ENCODE data around the gene STRA6. TPM values are rescaled to one million over a fixed set of nuclear protein-coding genes. Genes with fewer than 3 reads are reported as not detected.

STRA6 gene
- total RNA-seq, 4 donors from 2014 or later: not detected

DNA sequence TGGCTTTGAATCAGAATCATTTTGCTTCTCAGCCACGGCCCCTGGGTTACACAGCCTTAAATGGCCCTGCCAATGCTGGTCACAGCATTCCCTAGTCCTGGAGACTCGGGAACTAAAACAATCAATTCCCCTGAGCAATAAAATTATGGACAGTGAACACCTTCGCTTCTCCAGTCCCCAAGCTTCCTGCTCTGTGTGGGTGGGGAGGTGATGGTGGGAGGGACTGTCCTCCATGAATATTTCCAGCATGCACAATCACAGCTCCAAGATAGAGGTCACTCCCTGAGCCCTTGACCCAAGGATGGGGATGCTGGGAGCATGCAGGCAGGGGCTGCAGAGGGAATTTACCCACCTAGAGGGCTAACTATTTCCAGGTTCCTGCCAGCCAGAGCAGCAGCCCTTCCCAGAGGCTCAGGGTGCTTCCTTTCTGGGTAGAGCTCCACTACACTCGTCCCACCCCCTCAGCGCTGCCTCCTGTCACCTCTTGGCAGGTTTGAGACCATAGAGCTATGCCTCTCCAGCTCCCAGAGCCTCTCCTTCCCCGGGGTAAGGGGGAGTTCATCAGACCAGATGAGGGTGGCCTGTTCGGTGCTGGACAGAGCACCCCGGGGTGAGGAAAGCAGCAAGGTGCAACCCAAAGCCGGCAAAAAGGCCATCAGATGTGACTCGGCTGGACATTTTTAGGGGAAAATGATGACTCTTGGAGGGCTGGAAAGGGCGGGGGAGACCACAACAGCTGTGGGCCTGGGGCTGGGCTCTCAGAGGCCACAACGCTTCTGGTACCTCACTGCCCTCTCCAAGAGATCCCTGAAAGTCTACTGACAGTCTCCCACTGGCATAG, 19.0 kb upstream of the STRA6 start:
- intact Hi-C loops (cut with DNase I): no loop called here
- Histone ChIP-seq H3K4me3 (replicated peaks in 1 of 3) (no peak overlapping the region), H3K9me3 (no peaks in the 10 kb centered on the region), H3K4me1 (peaks cover 5 to 8% of the 10 kb centered on the region in 2 donors), H3K27me3 (no peaks in the 10 kb centered on the region), H3K36me3 (no peaks in the 10 kb centered on the region), H3K27ac (no peak overlapping the region)
- WGBS, 2 donors: 74 to 76% methylated on average over 12 of the region's 12 CpGs
- TF ChIP-seq, protein P1, sequence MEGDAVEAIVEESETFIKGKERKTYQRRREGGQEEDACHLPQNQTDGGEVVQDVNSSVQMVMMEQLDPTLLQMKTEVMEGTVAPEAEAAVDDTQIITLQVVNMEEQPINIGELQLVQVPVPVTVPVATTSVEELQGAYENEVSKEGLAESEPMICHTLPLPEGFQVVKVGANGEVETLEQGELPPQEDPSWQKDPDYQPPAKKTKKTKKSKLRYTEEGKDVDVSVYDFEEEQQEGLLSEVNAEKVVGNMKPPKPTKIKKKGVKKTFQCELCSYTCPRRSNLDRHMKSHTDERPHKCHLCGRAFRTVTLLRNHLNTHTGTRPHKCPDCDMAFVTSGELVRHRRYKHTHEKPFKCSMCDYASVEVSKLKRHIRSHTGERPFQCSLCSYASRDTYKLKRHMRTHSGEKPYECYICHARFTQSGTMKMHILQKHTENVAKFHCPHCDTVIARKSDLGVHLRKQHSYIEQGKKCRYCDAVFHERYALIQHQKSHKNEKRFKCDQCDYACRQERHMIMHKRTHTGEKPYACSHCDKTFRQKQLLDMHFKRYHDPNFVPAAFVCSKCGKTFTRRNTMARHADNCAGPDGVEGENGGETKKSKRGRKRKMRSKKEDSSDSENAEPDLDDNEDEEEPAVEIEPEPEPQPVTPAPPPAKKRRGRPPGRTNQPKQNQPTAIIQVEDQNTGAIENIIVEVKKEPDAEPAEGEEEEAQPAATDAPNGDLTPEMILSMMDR (IDR thresholded peaks at IDR 0.05): no peak
- TF ChIP-seq POLR2A (IDR thresholded peaks at IDR 0.05): no peak
- DNase-seq: no peak

DNA sequence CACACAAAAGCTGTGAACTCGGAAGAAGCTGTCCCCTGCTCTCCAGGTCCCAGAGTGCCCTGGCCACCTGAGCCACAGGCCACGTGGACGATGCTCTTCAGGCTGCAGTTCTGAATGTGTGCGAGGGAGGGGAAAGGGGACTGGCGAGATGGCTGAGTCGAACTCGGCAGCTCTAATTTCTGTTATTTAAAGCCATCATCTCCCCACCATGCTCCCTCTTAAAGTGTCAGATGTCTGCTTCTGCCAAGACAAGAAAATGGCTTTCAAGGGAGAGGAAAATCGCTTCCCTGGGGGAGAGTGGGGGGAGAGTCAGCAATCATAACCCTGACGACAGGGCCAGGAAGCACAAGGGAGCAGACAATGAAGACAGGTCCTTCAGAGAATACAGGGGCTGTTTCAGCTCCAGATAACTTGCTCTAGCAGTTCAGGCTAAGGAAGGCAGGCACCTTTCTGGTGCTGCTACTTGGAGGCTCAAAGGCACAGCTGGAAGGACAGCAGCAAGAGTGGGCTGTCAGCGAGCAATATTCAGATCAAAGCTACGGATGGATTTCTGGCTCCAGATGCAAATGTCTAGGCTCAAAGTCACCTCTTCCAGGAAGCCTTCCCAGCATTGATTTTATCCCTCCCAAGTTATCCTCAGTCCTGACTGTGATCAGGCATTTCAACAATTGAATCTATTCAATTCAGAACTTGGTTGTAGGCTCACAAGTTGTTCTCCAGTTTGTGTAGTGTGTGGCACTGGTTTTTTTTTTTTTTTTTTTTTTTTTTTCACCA, 18.1 kb upstream of the STRA6 start:
- peak in 1 of 2 donors; percentile 35 for DNase-seq
- Histone ChIP-seq H3K4me1 (peaks cover 5 to 8% of the 10 kb centered on the region in 2 donors), H3K27ac (no peak overlapping the region), H3K4me3 (replicated peaks in 1 of 3) (no peak overlapping the region), H3K9me3 (no peaks in the 10 kb centered on the region), H3K27me3 (no peaks in the 10 kb centered on the region), H3K36me3 (no peaks in the 10 kb centered on the region)
- no peak for TF ChIP-seq POLR2A (IDR thresholded peaks at IDR 0.05)
- TF ChIP-seq, protein P1 (IDR thresholded peaks at IDR 0.05): no peak
- 49 to 59% methylated on average over 11 of the region's 11 CpGs for WGBS, 2 donors
- intact Hi-C loops (cut with DNase I): no loop called here

DNA sequence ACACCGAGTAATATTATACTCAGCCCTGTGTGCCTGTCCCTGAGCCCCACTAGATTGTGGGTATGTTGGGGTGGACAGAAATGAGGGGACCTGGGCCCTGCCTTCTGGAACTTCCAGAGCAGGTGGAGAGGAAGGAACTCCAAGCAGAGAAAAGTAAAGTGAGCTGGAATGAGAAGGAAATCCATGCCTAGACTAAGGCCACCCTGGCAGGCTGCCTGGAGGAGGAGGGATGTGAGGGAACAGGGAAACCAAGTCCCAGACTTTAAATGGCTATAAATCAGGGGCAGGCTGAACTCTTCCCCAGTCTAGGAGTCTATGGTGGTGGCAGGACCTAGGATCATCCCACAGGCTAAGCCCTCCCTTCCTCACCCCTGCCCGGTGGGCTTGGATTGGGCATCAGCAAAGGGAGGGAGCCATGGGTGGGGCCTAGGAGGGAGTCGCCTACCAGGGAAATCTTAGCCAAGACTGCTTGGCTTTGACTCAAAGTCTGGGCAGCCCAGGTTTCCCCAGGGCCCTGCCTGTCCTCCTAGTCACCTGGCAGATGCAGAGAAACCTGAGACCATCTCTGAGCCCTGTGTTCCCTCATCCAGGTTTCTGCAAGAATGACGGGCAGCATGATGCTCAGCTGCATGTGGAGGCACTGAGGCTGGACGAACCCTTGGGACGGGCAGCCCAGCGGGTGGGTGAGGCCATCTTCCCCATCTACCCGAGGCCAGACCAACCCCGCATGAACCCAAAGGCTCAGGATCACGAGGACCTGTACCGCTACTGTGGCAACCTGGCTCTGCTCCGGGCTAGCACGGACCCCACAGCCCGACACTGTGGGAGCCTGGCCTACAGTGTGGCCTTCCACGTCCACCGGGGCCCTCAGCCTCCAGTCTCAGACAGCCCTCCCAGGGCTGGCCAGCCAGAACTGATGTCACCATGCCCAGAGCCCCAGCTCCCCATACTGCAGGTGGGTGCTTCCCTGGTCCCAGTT, 15.6 kb upstream of the STRA6 start:
- H3K27ac ChIP-seq: no peak overlapping the region
- 80 to 83% methylated on average over 3 to 5 of the region's 16 CpGs for WGBS, 2 donors
- no peaks in the 10 kb centered on the region for H3K36me3 ChIP-seq
- H3K9me3 ChIP-seq: no peaks in the 10 kb centered on the region
- intact Hi-C loops (cut with DNase I): no loop called here
- no peak for TF ChIP-seq POLR2A (IDR thresholded peaks at IDR 0.05)
- TF ChIP-seq, protein P1 (IDR thresholded peaks at IDR 0.05): no peak
- H3K4me3 ChIP-seq (replicated peaks in 1 of 3): no peak overlapping the region
- H3K4me1 ChIP-seq: peaks cover under 1 to 4% of the 10 kb centered on the region in 2 donors
- DNase-seq: no peak
- H3K27me3 ChIP-seq: no peaks in the 10 kb centered on the region

DNA sequence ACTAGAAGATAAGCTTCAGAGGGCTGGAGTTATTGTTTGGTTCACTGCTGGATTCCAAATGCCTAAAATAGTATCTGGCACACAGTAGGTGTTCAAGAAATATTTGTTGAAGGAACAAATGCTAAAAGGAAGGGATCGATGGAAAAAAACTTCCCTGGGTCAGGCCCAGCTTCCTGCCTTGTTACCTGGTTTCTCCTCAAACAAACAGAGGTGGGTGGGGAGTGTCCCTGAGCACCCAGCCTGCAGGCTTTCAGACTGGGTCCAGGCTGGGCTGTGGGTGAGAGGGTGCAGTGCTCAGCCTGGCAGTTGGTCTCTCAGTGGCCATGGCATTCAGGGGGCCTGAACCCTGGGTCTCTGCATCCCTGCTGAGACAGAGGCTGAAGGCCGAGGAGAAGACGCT, 14.4 kb upstream of the STRA6 start:
- no peaks in the 10 kb centered on the region for H3K27me3 ChIP-seq
- WGBS, 2 donors: 86 to 87% methylated on average over 3 of the region's 3 CpGs
- H3K4me3 ChIP-seq (replicated peaks in 1 of 3): no peak overlapping the region
- H3K4me1 ChIP-seq: no peaks in the 10 kb centered on the region
- intact Hi-C loops (cut with DNase I): no loop called here
- TF ChIP-seq POLR2A (IDR thresholded peaks at IDR 0.05): no peak
- TF ChIP-seq, protein P1 (IDR thresholded peaks at IDR 0.05): no peak
- no peaks in the 10 kb centered on the region for H3K36me3 ChIP-seq
- no peaks in the 10 kb centered on the region for H3K9me3 ChIP-seq
- no peak for DNase-seq
- no peak overlapping the region for H3K27ac ChIP-seq

All from thyroid gland (tissue), 4 donors.